ENCODE results near the gene NAXD.

NAXD gene

GRCh38 chr13:110644892-110645521 is 29.7 kb downstream of the NAXD start:
- peak; percentile 35 for DNase-seq (ENCODE audit: low spot score)

GRCh38 chr13:110645750-110646149 is 30.4 kb downstream of the NAXD start:
- no peak for DNase-seq (ENCODE audit: low spot score)

GRCh38 chr13:110646442-110647364 is 31.4 kb downstream of the NAXD start:
- no peak for DNase-seq (ENCODE audit: low spot score)

GRCh38 chr13:110647365-110647737 is 32.0 kb downstream of the NAXD start:
- no peak for DNase-seq (ENCODE audit: low spot score)

- DNase-seq (ENCODE audit: low spot score) = no peak
Measured at GRCh38 chr13:110648146-110648819, 32.9 kb downstream of the NAXD start.

- no peak for DNase-seq (ENCODE audit: low spot score)
Measured at GRCh38 chr13:110648848-110649421, 33.6 kb downstream of the NAXD start.

- no peak for DNase-seq (ENCODE audit: low spot score)
Measured at GRCh38 chr13:110649551-110649950, 34.2 kb downstream of the NAXD start.

- no peak for DNase-seq (ENCODE audit: low spot score)
Measured at GRCh38 chr13:110650436-110650835, 35.1 kb downstream of the NAXD start.

- DNase-seq (ENCODE audit: low spot score) = no peak
Measured at GRCh38 chr13:110651271-110651670, 35.9 kb downstream of the NAXD start.

- DNase-seq (ENCODE audit: low spot score) = no peak
Measured at GRCh38 chr13:110651726-110652230, 36.4 kb downstream of the NAXD start.

- no peak for DNase-seq (ENCODE audit: low spot score)
Measured at GRCh38 chr13:110652231-110652730, 36.9 kb downstream of the NAXD start.

- no peak for DNase-seq (ENCODE audit: low spot score)
Measured at GRCh38 chr13:110652764-110653163, 37.4 kb downstream of the NAXD start.

GRCh38 chr13:110653271-110653670 is 37.9 kb downstream of the NAXD start:
- DNase-seq (ENCODE audit: low spot score) = no peak

- DNase-seq (ENCODE audit: low spot score) = no peak
Measured at GRCh38 chr13:110653851-110654250, 38.5 kb downstream of the NAXD start.

- no peak for DNase-seq (ENCODE audit: low spot score)
Measured at GRCh38 chr13:110657196-110657595, 41.9 kb downstream of the NAXD start.

GRCh38 chr13:110658218-110658911 is 43.0 kb downstream of the NAXD start:
- DNase-seq (ENCODE audit: low spot score) = peak; percentile 10

GRCh38 chr13:110661256-110661655 is 45.9 kb downstream of the NAXD start:
- DNase-seq (ENCODE audit: low spot score) = no peak

- DNase-seq (ENCODE audit: low spot score) = no peak
Measured at GRCh38 chr13:110662091-110662490, 46.7 kb downstream of the NAXD start.

- DNase-seq (ENCODE audit: low spot score) = no peak
Measured at GRCh38 chr13:110662777-110663443, 47.6 kb downstream of the NAXD start.

GRCh38 chr13:110663491-110663890 is 48.1 kb downstream of the NAXD start:
- no peak for DNase-seq (ENCODE audit: low spot score)

- DNase-seq (ENCODE audit: low spot score) = no peak
Measured at GRCh38 chr13:110664041-110664440, 48.7 kb downstream of the NAXD start.

Measured in CD4-positive, alpha-beta T cell treated with Interleukin-2 at 100 ng/mL for 4 hours (primary cell).